Body of pancreas (tissue), 4 donors: ENCODE measurements around the gene ENOX2. TPM values are rescaled to one million over a fixed set of nuclear protein-coding genes. Genes with fewer than 3 reads are reported as not detected.

Experiments
- ATAC-seq: fragments of 150-250 bp; one replicate; pipeline ENCODE4 v1.9.1; 2016
- DNase-seq, 4 donors: peaks; one replicate each; pipeline ENCODE4 v3.0.0-alpha.2; 2019
- H3K27ac ChIP-seq, 4 donors: fragments of 200-600 bp; sonication (generic); 1 replicate in 3 of 4; 2 replicates in 1 of 4; pipeline versions ENCODE4 v1.5.1 to v1.6.1; 2016 to 2019; ENCODE audit warnings: mild to moderate bottlenecking in 1 of 4, mixed read lengths in 1 of 4, moderate library complexity in 1 of 4
- H3K27me3 ChIP-seq, 2 donors: fragments of 200-600 bp; sonication (generic); one replicate each; pipeline ENCODE4 v1.6.0; 2016; ENCODE audit warnings: mild to moderate bottlenecking in 1 of 2
- H3K36me3 ChIP-seq, 2 donors: fragments of 200-600 bp; sonication (generic); replicated peaks in 1 of 2; 2 replicates each; pipeline ENCODE4 v1.5.1; 2016; ENCODE audit warnings: low read depth in 2 of 2; ENCODE audit not compliant: insufficient read depth in 1 of 2
- H3K4me1 ChIP-seq: fragments of 200-600 bp; sonication (generic); one replicate; pipeline ENCODE4 v1.6.0; 2016
- H3K4me3 ChIP-seq, 2 donors: fragments of 200-600 bp; sonication (generic); 1 replicate in 1 of 2; 2 replicates in 1 of 2; pipeline ENCODE4 v1.5.1; 2016 to 2019
- H3K9me3 ChIP-seq, 3 donors: fragments of 200-600 bp; sonication (generic); 1 replicate in 2 of 3; 2 replicates in 1 of 3; pipeline ENCODE4 v1.5.1; 2016
- POLR2A ChIP-seq, 3 donors: fragments of 450-650 bp; IDR thresholded peaks; one replicate each; pipeline ENCODE4 v1.6.1; 2016; ENCODE audit warnings: antibody characterized with exemption in 3 of 3, mild to moderate bottlenecking in 2 of 3
- WGBS, 2 donors: methylation state at CpG; one replicate each; pipeline ENCODE4 v1.1.5; 2017; 5-methylcytosine and 5-hydroxymethylcytosine counted together
- intact Hi-C: fragments of 100-400 bp; cut with DNase I; formaldehyde crosslinking; loops from one replicate; pipeline ENCODE4 v1.15.1; 2023
- total RNA-seq, 2 donors: library from RNA; depleted of rRNA; stranded (reverse); fragments of >200 nt; gene quantifications; one replicate each; pipeline ENCODE4 v1.1.0, GENCODE V29; 2016
- TF ChIP-seq, protein P1 (sequence below), 7 experiments: fragments of 450-650 bp in 4 of 7; fragments of 200-600 bp in 3 of 7; sonication (generic) in 3 of 7; IDR thresholded peaks; one replicate each; pipeline ENCODE4 v1.5.1; 2016 to 2019; ENCODE audit warnings: antibody characterized with exemption in 7 of 7

ENOX2 gene
- total RNA-seq, 2 donors from 2014 or later: 7.9 to 9.1 TPM

GRCh38 chrX:130895299-130895698 is 7.7 kb downstream of the ENOX2 start:
- ATAC-seq: no peak
- Histone ChIP-seq H3K27me3 (no peaks in the 10 kb centered on the region), H3K36me3 (no peaks in the 10 kb centered on the region), H3K4me3 (no peak overlapping the region), H3K9me3 (no peaks in the 10 kb centered on the region), H3K27ac (no peak overlapping the region), H3K4me1 (no peaks in the 10 kb centered on the region)
- DNase-seq: no peak
- intact Hi-C loops: no loop called here
- 76 to 83% methylated on average over 2 of the region's 2 CpGs for WGBS, 2 donors
- no peak for TF ChIP-seq POLR2A (IDR thresholded peaks at IDR 0.05)
- TF ChIP-seq, protein P1, sequence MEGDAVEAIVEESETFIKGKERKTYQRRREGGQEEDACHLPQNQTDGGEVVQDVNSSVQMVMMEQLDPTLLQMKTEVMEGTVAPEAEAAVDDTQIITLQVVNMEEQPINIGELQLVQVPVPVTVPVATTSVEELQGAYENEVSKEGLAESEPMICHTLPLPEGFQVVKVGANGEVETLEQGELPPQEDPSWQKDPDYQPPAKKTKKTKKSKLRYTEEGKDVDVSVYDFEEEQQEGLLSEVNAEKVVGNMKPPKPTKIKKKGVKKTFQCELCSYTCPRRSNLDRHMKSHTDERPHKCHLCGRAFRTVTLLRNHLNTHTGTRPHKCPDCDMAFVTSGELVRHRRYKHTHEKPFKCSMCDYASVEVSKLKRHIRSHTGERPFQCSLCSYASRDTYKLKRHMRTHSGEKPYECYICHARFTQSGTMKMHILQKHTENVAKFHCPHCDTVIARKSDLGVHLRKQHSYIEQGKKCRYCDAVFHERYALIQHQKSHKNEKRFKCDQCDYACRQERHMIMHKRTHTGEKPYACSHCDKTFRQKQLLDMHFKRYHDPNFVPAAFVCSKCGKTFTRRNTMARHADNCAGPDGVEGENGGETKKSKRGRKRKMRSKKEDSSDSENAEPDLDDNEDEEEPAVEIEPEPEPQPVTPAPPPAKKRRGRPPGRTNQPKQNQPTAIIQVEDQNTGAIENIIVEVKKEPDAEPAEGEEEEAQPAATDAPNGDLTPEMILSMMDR (IDR thresholded peaks at IDR 0.05): no peak

GRCh38 chrX:130893356-130894085 is 9.5 kb downstream of the ENOX2 start:
- TF ChIP-seq POLR2A (IDR thresholded peaks at IDR 0.05): no peak
- TF ChIP-seq, protein P1 (IDR thresholded peaks at IDR 0.05): no peak
- no peaks in the 10 kb centered on the region for H3K36me3 ChIP-seq
- no peak for ATAC-seq
- H3K27ac ChIP-seq: no peak overlapping the region
- H3K4me3 ChIP-seq: no peak overlapping the region
- no peak for DNase-seq
- 63 to 89% methylated on average over 4 of the region's 4 CpGs for WGBS, 2 donors
- no peaks in the 10 kb centered on the region for H3K4me1 ChIP-seq
- no peaks in the 10 kb centered on the region for H3K9me3 ChIP-seq
- H3K27me3 ChIP-seq: no peaks in the 10 kb centered on the region
- intact Hi-C loops: no loop called here

- no peak for TF ChIP-seq POLR2A (IDR thresholded peaks at IDR 0.05)
- TF ChIP-seq, protein P1 (IDR thresholded peaks at IDR 0.05): no peak
- Histone ChIP-seq H3K9me3 (no peaks in the 10 kb centered on the region), H3K4me3 (no peak overlapping the region), H3K27ac (no peak overlapping the region), H3K27me3 (no peaks in the 10 kb centered on the region), H3K36me3 (no peaks in the 10 kb centered on the region), H3K4me1 (no peaks in the 10 kb centered on the region)
- WGBS, 2 donors: 92 to 97% methylated on average over 6 of the region's 6 CpGs
- ATAC-seq (no peak), DNase-seq (no peak)
- intact Hi-C loops: no loop called here
These were observed 15.6 kb downstream of the ENOX2 start for GRCh38 chrX:130887376-130887775.

- DNase-seq: no peak
- no peaks in the 10 kb centered on the region for H3K9me3 ChIP-seq
- no peak overlapping the region for H3K27ac ChIP-seq
These were observed 17.0 kb downstream of the ENOX2 start for GRCh38 chrX:130885996-130886395.

More at GRCh38 chrX:130885996-130886395, 17.0 kb downstream of the ENOX2 start:
- 66 to 73% methylated on average over 5 of the region's 5 CpGs for WGBS, 2 donors
- H3K27me3 ChIP-seq: no peaks in the 10 kb centered on the region
- H3K4me1 ChIP-seq: no peaks in the 10 kb centered on the region
- no peak overlapping the region for H3K4me3 ChIP-seq
- TF ChIP-seq, protein P1 (IDR thresholded peaks at IDR 0.05): no peak
- no peak for TF ChIP-seq POLR2A (IDR thresholded peaks at IDR 0.05)
- intact Hi-C loops: no loop called here
- no peak for ATAC-seq
- H3K36me3 ChIP-seq: no peaks in the 10 kb centered on the region
